ENCODE results near the gene CT47A1.
"Not testable (repeated sequence)": the region's sequence is repeated elsewhere in the genome, so short reads cannot be mapped to it uniquely, and the experiment has no call there.

CT47A1 gene

GRCh38 chrX:120985660-120986059, at the start of gene CT47A1:
Gene CT47A1 (minus strand): TSS chrX:120985760. CDS start chrX:120985529, 231 bp downstream.
- H3K4me1 ChIP-seq (ENCODE audit: insufficient read depth, poor library complexity, severe bottlenecking); H3K27me3 ChIP-seq (ENCODE audit: insufficient read depth, poor library complexity, severe bottlenecking); H3K4me3 ChIP-seq (ENCODE audit: severe bottlenecking); H3K9me3 ChIP-seq (ENCODE audit: severe bottlenecking); DNase-seq (ENCODE audit: low spot score); H3K36me3 ChIP-seq (ENCODE audit: low read depth); ATAC-seq (ENCODE audit: low read depth); H3K27ac ChIP-seq (ENCODE audit: poor library complexity, severe bottlenecking): not testable (repeated sequence)

- Histone ChIP-seq H3K36me3 (ENCODE audit: low read depth) (no peaks in the 10 kb centered on the region), H3K27ac (ENCODE audit: poor library complexity, severe bottlenecking) (no peak overlapping the region), H3K27me3 (ENCODE audit: insufficient read depth, poor library complexity, severe bottlenecking) (no peaks in the 10 kb centered on the region), H3K4me1 (ENCODE audit: insufficient read depth, poor library complexity, severe bottlenecking) (peaks cover 9% of the 10 kb centered on the region), H3K9me3 (ENCODE audit: severe bottlenecking) (no peaks in the 10 kb centered on the region), H3K4me3 (ENCODE audit: severe bottlenecking) (no peak overlapping the region)
- ATAC-seq (ENCODE audit: low read depth) (no peak), DNase-seq (ENCODE audit: low spot score) (no peak)
- TF ChIP-seq CTCF (IDR thresholded peaks at IDR 0.05; ENCODE audit: poor library complexity, severe bottlenecking), result no peak
Observed at GRCh38 chrX:121032531-121032930, 47.0 kb upstream of the CT47A1 start.

- Histone ChIP-seq H3K27ac (ENCODE audit: poor library complexity, severe bottlenecking) (no peak overlapping the region), H3K4me3 (ENCODE audit: severe bottlenecking) (no peak overlapping the region), H3K36me3 (ENCODE audit: low read depth) (no peaks in the 10 kb centered on the region), H3K9me3 (ENCODE audit: severe bottlenecking) (no peaks in the 10 kb centered on the region), H3K27me3 (ENCODE audit: insufficient read depth, poor library complexity, severe bottlenecking) (no peaks in the 10 kb centered on the region), H3K4me1 (ENCODE audit: insufficient read depth, poor library complexity, severe bottlenecking) (no peaks in the 10 kb centered on the region)
- ATAC-seq (ENCODE audit: low read depth), result no peak
- no peak for DNase-seq (ENCODE audit: low spot score)
- TF ChIP-seq CTCF (IDR thresholded peaks at IDR 0.05; ENCODE audit: poor library complexity, severe bottlenecking), result no peak
Observed at GRCh38 chrX:121030083-121030482, 44.5 kb upstream of the CT47A1 start.

- no peaks in the 10 kb centered on the region for H3K36me3 ChIP-seq (ENCODE audit: low read depth)
- no peak for TF ChIP-seq CTCF (IDR thresholded peaks at IDR 0.05; ENCODE audit: poor library complexity, severe bottlenecking)
- no peak overlapping the region for H3K4me3 ChIP-seq (ENCODE audit: severe bottlenecking)
- no peak overlapping the region for H3K27ac ChIP-seq (ENCODE audit: poor library complexity, severe bottlenecking)
- ATAC-seq (ENCODE audit: low read depth) (no peak), DNase-seq (ENCODE audit: low spot score) (no peak)
- no peaks in the 10 kb centered on the region for H3K27me3 ChIP-seq (ENCODE audit: insufficient read depth, poor library complexity, severe bottlenecking)
- no peaks in the 10 kb centered on the region for H3K9me3 ChIP-seq (ENCODE audit: severe bottlenecking)
- no peaks in the 10 kb centered on the region for H3K4me1 ChIP-seq (ENCODE audit: insufficient read depth, poor library complexity, severe bottlenecking)
Observed at GRCh38 chrX:121028419-121028818, 42.9 kb upstream of the CT47A1 start.

- Histone ChIP-seq H3K27ac (ENCODE audit: poor library complexity, severe bottlenecking) (no peak overlapping the region), H3K4me1 (ENCODE audit: insufficient read depth, poor library complexity, severe bottlenecking) (no peaks in the 10 kb centered on the region), H3K9me3 (ENCODE audit: severe bottlenecking) (no peaks in the 10 kb centered on the region), H3K27me3 (ENCODE audit: insufficient read depth, poor library complexity, severe bottlenecking) (no peaks in the 10 kb centered on the region), H3K36me3 (ENCODE audit: low read depth) (no peaks in the 10 kb centered on the region), H3K4me3 (ENCODE audit: severe bottlenecking) (no peak overlapping the region)
- no peak for TF ChIP-seq CTCF (IDR thresholded peaks at IDR 0.05; ENCODE audit: poor library complexity, severe bottlenecking)
- ATAC-seq (ENCODE audit: low read depth), result no peak
- no peak for DNase-seq (ENCODE audit: low spot score)
Observed at GRCh38 chrX:121014826-121015225, 29.3 kb upstream of the CT47A1 start.

All from RWPE2 (cell line).